Measurements from ENCODE around the gene EDNRB. TPM values are rescaled to one million over a fixed set of nuclear protein-coding genes. Genes with fewer than 3 reads are reported as not detected.
A peak's percentile ranks its signal among the peaks of the same experiment; 100 is the strongest.

EDNRB gene
- total RNA-seq, 4 donors from 2014 or later = 1.6 to 14.7 (median 5.0) TPM

DNA sequence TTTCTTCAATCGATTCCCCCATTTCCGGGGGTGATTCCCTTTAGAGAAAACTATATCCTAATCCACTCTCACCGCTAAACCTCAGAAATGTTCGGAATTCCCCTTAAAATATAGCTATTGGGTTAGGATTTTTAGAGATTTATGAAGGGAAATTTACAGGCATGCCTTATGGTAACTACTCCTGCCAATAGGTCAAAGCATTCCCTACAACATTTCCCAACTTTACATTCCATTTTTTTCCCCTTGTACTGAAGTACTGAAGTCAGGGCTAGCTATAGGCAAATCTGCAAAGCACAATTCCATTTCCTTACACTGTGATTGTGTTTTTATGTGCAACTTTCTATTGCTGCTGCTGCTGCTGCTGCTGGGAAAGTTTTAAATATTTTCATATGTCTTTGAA is 2.1 kb downstream of the EDNRB start:
- H3K36me3 ChIP-seq = no peaks in the 10 kb centered on the region
- WGBS, 2 donors = 47 to 80% methylated on average over 4 of the region's 4 CpGs
- intact Hi-C loops (cut with DNase I) = no loop called here
- H3K9me3 ChIP-seq = no peaks in the 10 kb centered on the region
- TF ChIP-seq POLR2A (IDR thresholded peaks at IDR 0.05) = no peak
- TF ChIP-seq, protein P1, sequence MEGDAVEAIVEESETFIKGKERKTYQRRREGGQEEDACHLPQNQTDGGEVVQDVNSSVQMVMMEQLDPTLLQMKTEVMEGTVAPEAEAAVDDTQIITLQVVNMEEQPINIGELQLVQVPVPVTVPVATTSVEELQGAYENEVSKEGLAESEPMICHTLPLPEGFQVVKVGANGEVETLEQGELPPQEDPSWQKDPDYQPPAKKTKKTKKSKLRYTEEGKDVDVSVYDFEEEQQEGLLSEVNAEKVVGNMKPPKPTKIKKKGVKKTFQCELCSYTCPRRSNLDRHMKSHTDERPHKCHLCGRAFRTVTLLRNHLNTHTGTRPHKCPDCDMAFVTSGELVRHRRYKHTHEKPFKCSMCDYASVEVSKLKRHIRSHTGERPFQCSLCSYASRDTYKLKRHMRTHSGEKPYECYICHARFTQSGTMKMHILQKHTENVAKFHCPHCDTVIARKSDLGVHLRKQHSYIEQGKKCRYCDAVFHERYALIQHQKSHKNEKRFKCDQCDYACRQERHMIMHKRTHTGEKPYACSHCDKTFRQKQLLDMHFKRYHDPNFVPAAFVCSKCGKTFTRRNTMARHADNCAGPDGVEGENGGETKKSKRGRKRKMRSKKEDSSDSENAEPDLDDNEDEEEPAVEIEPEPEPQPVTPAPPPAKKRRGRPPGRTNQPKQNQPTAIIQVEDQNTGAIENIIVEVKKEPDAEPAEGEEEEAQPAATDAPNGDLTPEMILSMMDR (IDR thresholded peaks at IDR 0.05) = no peak
- H3K4me1 ChIP-seq = peaks cover 0 to 23% (median 3%) of the 10 kb centered on the region in 3 donors
- no peak for DNase-seq
- H3K27me3 ChIP-seq = peaks cover 0 to 40% (median 0%) of the 10 kb centered on the region in 4 donors
- H3K4me3 ChIP-seq = peak overlapping the region in 3 of 4 donors; percentile 54 to 70 (median 54)
- peak overlapping the region in 3 of 4 donors; percentile 17 to 26 (median 22) for H3K27ac ChIP-seq

DNA sequence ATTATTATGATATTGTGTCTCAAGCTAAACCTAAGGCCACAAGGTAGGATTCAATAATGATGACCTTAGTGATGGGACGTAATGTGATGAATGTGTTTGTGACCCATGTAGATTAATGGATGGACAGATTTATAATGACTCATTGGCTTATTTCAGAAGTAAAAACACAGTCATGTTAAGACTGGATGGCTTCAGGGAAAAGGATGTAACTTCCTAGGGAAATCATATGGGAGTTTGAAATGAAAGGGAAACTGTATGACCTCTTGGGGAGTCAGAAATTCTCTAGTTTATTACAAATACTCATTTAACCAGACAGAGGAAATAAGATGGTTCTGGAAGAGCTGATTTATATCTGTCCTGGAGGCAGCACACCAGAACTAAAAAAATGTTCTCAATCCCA is 2.9 kb downstream of the EDNRB start:
- intact Hi-C loops (cut with DNase I) = no loop called here
- Histone ChIP-seq H3K27me3 (peaks cover 0 to 39% (median 0%) of the 10 kb centered on the region in 4 donors), H3K4me1 (peaks cover 0 to 23% (median 3%) of the 10 kb centered on the region in 3 donors), H3K9me3 (no peaks in the 10 kb centered on the region), H3K27ac (peak overlapping the region in 3 of 4 donors; percentile 11 to 22 (median 17)), H3K36me3 (no peaks in the 10 kb centered on the region), H3K4me3 (peak overlapping the region in 3 of 4 donors; percentile 54 to 70 (median 54))
- TF ChIP-seq, protein P1 (IDR thresholded peaks at IDR 0.05) = no peak
- no peak for TF ChIP-seq POLR2A (IDR thresholded peaks at IDR 0.05)
- 71 to 78% methylated on average over 1 of the region's 1 CpG for WGBS, 2 donors
- DNase-seq = no peak

DNA sequence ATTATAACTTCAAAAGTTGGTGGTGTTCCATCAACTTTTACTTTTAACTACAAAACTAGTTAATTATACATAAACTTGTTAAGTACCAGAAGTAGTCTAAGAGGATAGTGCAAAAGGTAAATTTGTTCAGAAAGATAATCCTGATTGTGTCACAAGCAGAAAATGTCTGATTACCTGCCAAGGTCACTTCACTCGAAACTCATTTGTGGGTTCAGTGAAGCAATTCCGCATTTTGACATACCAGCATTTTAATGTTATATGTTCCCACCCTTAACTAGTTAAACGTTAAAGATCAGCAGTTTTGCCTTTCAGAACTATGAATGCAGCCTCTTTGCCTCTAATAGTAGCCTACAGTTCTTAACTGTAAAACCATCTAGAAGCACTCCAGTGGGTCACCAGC is 5.6 kb downstream of the EDNRB start:
- Histone ChIP-seq H3K27ac (no peak overlapping the region), H3K36me3 (no peaks in the 10 kb centered on the region), H3K4me1 (peaks cover 0 to 2% (median 0%) of the 10 kb centered on the region in 3 donors), H3K9me3 (no peaks in the 10 kb centered on the region), H3K4me3 (no peak overlapping the region), H3K27me3 (peaks cover 0 to 12% (median 0%) of the 10 kb centered on the region in 4 donors)
- DNase-seq = no peak
- 64 to 69% methylated on average over 3 of the region's 3 CpGs for WGBS, 2 donors
- intact Hi-C loops (cut with DNase I) = no loop called here
- no peak for TF ChIP-seq POLR2A (IDR thresholded peaks at IDR 0.05)
- TF ChIP-seq, protein P1 (IDR thresholded peaks at IDR 0.05) = no peak

DNA sequence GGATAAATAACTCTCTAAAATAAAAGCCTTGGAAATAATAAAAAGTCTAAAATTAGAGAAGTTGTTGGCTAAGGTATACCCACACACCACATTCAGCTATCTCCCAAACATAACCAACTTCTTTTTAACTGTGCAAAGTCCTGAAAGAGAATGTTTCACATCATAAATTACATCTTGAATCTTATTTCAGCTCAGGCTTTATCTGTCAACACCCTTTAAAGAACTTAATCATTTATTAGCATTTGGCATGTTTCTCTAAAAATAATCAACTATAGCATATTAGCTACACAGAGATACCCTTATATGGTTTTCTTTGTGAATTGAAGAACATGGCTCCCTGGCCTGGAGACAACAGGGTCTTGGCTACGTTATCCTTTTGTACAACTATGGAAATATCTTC is 6.9 kb downstream of the EDNRB start:
- Histone ChIP-seq H3K27me3 (no peaks in the 10 kb centered on the region), H3K27ac (no peak overlapping the region), H3K4me3 (no peak overlapping the region), H3K9me3 (no peaks in the 10 kb centered on the region), H3K36me3 (no peaks in the 10 kb centered on the region), H3K4me1 (no peaks in the 10 kb centered on the region)
- no peak for DNase-seq
- intact Hi-C loops (cut with DNase I) = no loop called here
- 50 to 53% methylated on average over 1 of the region's 1 CpG for WGBS, 2 donors
- TF ChIP-seq, protein P1 (IDR thresholded peaks at IDR 0.05) = no peak
- no peak for TF ChIP-seq POLR2A (IDR thresholded peaks at IDR 0.05)

DNA sequence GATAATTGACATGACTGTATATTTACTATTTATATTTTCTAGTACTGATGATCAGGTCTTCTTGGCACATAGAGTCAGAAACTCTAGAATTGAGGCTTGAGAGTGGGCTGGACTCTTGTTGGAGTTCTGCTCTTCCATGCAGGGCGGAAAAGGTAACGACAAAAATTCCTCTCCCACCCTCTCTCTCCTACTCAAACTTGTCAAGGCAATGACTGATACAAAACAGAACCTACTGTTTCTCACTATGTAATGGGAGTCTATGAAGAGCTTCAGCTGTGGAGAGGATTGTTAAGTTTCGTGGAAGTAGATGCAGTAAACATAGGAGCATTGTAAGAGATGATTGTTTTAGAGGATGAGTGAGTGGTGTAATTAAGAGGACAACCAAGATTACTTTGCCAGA is 8.8 kb downstream of the EDNRB start:
- 62 to 63% methylated on average over 3 of the region's 3 CpGs for WGBS, 2 donors
- H3K27ac ChIP-seq = no peak overlapping the region
- H3K36me3 ChIP-seq = no peaks in the 10 kb centered on the region
- TF ChIP-seq POLR2A (IDR thresholded peaks at IDR 0.05) = no peak
- TF ChIP-seq, protein P1 (IDR thresholded peaks at IDR 0.05) = no peak
- no peak overlapping the region for H3K4me3 ChIP-seq
- no peaks in the 10 kb centered on the region for H3K27me3 ChIP-seq
- intact Hi-C loops (cut with DNase I) = no loop called here
- H3K9me3 ChIP-seq = no peaks in the 10 kb centered on the region
- no peak for DNase-seq
- no peaks in the 10 kb centered on the region for H3K4me1 ChIP-seq
